NCI-H2171 (cell line): ENCODE measurements around the gene CCDC28A.
"Not testable (repeated sequence)": the region's sequence is repeated elsewhere in the genome, so short reads cannot be mapped to it uniquely, and the experiment has no call there.

ENCODE experiments used
- DNase-seq: peaks from one replicate; lab custom pipeline; 2025; lab: John Stamatoyannopoulos, UW

The CCDC28A gene

DNA sequence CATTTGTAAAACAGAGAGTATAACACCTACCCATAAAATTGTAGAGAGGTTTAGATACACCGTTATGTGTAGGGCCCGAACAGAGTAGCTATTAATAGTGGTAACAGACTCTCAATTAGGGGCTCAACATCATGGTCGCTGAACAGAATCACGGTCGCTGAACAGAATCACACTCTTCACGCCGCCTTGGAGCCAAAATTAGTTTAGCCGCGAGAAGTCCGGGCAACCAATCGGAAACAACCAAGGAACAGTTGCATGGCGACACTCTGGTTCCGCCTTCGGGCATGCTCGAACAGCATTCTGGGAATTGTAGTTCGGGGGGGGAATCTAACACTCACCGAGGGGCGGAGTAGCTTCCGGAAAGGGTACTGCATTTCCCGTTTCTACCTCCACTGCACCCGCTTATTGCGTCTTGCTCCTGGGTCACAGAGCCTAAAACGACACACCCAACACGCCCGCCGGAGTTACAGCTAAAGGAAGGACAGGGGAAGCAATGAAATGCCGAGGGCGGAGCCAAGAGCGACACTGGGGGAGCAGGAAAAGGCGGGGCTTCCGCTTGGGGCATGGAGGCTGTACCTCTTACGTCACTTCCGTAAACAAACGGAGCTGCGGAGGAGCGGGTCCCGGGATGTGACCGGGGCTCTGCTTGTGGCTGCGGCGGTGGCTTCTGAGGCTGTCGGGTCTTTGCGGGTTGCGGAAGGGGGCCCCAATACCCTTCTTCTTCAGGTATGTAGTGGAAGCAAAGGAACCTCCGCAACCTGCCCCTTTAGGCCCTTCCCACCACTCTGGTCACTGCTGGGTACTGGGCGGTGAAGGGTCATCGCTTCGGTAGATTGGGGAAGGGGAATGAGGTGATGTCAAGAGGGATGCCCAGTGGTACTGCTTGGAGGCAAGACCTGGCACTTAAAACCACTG is at the start of gene CCDC28A:
Gene CCDC28A (plus strand): TSS at position 593 of the 915 bp plus-strand sequence. CDS start 2,352 bp downstream, outside the sequence.
- DNase-seq = peak; percentile 97

DNA sequence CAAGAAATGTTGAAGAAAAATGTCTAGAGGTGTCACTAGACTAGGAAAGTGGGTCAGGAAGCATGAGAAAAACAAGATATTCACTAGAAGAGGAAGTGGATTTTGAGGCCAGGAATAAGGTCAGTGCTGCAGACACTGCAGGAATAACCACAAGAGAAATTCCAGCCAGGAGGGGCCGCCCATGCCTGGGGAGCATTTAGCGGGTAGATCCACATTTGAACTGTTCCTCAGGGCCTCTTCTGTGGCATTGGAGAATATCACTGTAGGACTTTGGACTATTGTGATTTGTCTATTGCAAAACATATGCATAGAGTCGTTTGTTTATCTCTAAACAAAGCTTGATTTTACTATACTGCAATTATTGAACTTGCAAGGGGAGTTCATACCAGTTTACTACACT is 49.6 kb upstream of the CCDC28A start:
- no peak for DNase-seq

DNA sequence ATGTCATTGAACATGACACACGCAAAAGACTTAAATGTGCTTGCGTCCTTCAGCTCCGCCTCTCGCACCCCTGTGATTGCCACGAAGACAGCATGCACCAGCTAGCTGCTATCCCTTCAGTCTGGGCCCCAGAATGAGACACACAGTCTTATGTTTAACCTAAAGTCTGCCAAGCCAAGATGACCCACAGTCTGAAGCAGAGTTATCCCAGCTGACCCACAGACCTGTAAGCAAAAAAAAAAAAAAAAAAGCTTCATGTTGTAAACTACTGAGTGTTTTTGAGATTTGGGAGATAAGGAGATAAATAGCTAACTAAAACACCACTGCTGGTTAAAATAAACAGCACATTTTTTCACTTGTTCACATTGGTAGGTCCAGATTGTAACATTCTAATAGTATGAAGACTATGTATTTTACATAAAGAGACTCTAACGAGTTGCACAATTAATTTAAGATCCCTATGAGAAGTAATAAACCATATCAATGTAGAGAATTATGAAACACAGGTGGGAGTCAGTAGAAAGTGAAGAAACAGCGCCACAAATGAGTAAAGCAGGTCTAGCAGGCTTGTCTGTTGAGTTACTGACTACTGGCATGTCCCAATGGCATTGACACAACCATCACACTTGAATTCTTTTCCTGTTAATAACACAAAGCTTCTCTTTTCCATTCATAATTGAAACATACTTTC is 47.4 kb upstream of the CCDC28A start:
- no peak for DNase-seq

DNA sequence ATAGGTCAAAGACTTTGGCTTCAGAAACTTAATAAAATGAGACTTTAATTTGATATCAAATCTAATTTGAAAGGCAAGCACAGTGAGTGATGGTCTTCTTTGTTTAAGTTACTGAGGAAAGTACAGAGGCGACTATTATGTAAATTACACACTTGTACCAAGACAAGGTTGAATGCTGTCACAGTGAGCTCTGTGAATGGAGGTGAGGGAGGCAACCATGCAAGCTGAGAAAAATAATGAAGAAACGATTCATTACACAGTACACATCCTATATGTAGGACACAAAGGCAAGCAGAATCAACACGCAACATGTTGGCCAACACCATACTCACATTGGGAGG is 46.8 kb upstream of the CCDC28A start:
- no peak for DNase-seq

DNA sequence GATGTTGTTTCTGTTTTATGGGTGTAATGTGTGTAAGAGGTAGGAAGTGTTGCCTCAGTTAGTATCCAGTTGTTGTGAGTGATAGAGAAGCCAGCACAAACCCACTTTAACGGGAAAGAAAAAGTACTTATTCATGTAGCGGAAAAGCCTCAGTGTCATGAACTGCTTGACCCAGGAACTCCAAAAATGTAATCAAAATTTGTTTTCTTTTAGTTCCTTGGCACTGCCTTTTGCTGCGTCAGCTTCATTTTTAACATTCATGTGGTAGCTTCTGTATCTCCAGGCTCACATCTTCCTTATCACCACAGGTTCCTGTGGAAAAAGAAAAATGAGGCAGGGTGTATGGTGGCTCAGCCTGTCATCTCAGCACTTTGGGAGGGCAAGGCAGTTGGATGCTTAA is 46.4 kb upstream of the CCDC28A start:
- no peak for DNase-seq

DNA sequence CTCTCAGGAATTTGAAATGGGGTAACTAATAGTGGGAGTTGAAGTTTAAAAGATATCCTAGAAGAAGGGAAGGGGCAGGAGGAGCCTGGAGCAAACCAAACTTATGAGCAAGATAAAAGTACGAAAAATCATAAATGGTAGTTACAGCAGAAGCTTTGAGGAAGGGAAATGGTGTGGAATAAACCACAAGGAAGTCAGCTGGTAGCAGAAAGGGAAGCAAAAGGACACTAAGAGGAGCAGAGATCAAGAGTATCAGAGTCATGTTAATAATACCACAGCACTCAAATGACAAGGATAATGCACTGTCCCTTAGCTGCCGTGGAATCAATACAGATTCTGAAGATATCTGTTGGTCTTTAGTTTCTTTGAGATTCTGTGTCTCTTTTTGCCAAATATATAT is 44.9 kb upstream of the CCDC28A start:
- DNase-seq = no peak

DNA sequence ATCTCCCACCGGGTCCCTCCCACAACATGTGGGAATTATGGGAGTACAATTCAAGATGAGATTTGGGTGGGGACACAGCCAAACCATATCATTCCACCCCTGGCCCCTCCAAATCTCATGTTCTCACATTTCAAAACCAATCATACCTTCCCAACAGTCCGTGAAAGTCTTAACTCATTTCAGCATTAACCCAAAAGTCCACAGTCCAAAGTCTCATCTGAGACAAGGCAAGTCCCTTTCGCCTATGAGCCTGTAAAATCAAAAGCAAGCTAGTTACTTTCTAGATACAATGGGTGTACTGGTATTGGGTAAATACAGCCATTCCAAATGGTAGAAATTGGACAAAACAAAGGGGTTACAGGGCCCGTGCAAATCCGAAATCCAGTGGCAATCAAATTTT is 43.5 kb upstream of the CCDC28A start:
- DNase-seq = not testable (repeated sequence)

DNA sequence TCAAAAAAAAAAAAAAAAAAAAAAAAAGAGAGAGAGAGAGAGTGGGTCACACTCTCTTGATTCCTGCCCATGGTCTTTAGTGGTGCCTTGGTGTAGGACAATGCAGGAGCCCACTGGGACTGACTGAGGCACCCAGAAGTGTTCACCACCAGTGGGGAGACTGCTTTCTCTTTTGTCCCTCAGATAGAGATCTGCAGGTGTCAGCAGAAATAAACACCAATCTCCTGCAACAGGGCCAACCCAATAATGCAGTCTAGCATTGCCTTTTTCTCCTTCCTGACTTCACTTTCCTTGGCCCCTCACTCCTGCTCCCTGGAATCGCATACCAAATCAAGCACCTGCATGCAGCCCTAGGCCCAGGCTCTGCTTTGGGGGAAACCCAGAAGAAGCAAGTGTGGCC is 39.0 kb upstream of the CCDC28A start:
- no peak for DNase-seq

DNA sequence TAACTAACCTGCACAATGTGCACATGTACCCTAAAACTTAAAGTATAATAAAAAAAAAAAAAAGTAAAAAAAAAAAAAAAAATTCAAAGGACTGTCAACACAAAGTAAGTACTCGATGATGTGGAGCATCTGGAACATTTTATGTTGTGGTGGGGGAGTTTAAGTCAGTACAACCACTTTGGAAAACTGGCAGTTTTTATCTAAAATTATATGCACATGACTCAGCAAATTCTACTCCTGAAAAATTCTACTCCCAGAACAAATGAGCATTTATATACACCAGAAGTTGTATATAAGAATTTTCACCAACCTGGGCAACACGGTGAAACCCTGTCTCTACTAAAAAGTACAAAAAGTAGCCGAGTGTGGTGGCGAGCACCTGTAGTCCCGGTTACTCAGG is 36.9 kb upstream of the CCDC28A start:
- no peak for DNase-seq

DNA sequence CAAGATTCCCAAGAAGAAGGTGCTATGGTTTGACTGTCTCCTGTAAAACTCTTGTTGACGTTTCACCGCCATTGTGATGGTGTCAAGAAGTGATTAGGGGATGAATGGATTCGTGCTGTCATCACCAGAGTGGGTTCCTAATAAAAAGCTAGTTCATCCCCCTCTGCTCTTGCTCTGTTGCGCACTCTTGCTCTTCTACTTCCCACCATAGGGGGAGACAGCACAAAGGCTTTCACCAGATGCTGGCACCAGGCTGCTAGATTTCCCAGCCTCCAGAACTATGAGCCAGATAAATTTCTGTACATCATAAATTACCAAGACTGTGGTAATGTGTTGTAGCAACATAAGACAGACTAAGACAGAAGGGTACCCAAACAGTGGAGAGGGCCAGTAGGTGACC is 21.6 kb upstream of the CCDC28A start:
- no peak for DNase-seq

DNA sequence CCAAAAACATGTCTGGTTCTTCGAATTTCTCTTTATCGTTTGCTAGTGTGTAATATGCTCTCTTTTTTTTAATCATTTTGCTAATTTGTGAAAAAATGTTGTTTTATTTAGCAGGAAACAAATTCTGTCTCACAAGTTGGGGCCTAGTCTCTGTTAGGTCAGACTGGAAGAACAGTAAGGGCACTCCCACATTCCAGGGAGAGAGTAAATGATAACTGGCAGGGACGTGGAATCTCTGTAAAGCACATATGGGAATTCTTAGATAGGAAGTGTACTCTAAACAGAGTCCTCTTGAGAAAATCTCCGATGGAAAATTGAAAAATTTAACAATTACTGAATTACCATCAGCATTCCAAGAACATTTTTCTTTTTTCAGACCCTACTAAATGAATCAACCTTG is 16.4 kb upstream of the CCDC28A start:
- DNase-seq = no peak

DNA sequence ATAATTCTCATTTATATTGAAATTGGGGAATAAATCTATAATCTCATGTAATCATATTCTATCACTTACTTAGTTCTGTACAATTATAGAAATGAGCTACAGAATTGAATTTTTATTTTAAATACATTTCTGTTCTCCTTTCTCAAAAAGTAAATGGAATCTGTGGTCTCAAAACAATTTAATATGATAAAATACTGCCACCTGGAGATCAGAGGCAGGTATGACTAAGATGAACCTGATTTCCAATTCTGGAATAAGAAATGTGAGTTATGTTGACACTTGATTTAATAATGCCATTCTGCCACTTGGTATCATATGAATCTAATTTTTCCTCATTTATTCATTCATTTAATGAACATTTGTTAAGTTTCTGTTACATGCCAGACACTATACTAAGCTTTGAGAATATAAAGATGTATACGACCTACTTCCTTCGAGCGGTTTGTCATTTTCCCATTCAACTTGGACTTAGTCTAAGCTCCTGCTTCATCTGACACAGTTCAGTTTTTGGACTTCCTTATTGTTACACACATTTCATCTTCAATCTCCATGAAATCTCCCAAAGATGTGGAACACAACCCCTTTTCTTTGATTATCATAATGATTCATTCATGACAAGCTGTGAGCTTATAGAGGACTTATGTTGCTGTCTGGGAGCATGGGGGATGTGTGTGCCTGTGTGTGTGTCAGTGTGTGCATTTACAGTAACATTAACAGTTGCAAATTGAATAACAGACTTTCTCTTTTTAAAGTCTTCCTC is 7.5 kb upstream of the CCDC28A start:
- DNase-seq = peak; percentile 23

DNA sequence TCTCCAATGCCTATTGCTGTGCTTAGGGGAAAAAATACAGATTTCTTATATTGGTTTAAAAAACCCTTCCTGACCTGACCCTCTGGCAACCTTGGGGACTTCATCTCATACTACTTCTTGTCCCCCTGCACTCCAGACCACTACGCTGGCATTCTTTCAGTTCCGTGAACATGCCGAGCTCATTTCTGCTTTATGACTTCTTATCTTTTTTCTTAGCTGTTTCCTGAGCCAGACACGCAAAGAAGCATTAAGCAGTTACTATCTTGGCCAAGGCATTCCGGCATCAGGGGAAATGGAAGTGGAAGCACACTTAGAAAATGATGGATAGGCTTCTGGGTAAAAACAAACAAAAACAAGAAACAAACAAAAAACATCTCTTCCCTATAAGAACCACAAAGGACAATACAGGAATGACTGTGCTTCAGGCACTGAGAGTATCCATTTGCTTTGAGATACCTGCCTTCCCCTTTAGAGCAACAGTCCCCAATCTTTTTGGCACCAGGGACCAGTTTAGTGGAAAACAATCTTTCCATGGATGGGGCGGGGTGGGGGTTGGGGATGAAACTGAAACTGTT is 4.4 kb upstream of the CCDC28A start:
- no peak for DNase-seq

DNA sequence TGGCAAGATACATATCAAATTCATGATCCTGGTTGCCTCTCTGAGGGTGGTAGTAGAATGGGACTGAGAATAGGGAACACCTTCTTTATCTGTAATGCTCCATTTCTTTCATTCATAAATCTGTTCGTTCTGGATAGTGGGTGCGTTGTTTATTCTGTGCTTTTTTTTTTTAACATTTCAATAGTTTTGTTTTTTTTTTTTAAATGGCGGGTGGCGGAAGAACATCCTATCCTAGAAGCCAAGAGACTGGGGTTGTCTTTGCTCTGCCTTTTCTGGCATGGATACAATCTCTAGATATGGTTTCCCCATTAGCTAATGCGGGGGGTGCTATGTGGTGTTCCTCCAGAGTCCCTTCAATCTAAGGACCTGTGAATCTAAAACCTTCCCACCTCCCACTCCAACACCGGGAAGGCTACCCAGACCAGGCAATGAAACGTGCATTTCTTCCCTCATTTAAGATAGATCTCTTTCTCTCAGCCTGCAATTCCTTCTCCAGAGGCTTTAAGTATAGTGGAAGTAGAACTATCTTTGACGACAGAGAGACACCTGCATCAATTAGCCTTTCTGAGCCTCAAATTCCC is 883 bp upstream of the CCDC28A start:
- peak; percentile 61 for DNase-seq

DNA sequence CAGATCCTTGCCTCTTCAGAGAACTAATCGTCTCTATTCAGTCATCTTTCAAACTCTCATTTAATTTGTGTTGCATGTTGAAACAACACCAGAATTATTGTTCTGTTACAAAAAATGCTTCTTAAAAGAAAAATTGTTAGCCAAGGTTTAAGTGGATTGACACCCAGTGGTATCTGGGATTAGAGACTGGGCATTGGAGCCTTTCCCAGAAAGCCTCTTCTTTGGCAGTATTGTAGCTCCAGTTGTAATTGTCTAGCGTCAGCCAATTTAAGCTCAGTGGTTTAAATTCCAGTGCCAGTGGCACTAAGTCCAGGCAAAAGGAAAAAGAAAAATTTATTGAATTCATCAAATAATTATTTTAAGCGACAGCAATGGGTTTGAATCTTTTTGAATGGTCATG is 801 bp downstream of the CCDC28A start:
- DNase-seq = no peak

DNA sequence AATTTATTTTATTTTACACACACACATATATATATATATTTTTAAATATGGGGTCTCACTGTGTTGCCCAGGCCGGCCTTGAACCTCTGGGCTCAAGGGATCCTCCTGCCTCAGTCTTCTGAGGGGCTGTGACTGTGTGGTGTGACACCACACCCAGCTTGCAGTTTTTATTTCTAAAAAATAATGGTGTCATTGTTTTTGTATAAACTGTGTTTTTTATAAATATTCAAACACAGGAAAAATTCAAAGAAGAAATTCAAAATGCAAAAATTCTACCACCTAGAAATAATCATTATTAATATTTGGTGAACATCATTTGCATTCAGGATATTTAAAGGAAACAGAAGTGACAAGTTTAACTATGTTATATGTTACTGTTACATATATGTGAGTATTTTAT is 3.1 kb downstream of the CCDC28A start:
- DNase-seq = no peak

DNA sequence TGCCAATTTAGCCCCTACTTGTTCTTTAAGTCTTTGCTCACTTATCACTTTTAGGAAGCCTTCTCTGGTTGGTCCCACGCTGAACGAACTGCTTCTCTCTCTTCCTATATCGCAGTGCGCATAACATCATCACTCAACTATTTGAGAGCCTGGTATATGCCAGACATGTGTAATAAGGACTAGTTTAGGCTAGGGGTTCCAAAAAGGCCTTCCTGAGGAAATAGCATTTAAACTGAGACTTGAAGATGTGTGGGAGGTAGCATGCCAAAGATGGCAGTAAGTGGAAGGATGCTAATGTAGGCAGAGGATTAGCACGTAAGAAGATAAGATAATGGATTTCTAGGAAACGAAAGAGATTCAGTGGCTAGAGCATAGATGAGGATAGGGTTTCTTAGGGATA is 4.8 kb downstream of the CCDC28A start:
- DNase-seq = no peak

DNA sequence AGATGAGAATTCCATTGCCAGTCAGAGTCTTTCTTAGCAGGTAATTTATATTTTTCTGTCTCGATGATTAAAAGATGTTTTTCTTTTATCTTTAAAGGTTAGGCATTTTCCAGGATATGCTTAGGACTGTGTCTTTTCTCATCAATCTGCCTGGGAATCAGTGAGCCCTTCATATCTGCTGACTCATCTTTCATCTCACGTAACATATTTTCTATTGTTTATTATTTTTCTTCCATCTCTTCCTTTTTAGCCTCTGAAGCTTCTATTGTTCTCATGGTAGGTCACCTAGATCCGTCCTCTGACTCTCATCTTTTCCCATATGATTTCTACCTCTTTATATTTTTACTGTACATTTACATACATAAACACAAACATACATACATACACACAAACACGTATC is 8.7 kb downstream of the CCDC28A start:
- no peak for DNase-seq

DNA sequence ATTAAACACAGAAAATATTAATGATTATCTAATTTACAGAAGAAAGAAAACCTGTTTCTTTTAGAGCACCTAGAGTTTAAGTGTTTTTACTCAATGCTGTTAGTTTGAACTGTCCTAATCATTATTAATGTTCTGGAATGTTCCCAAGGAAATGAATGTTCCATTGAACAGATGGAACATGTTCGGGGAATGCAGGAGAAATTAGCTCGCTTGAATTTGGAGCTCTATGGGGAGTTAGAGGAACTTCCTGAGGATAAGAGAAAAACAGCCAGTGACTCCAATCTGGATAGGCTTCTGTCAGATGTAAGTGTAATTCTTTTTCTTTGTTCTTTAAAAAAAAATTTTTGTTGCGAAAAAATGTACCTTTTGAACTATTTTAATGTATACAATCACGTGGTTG is 11.5 kb downstream of the CCDC28A start:
- DNase-seq = no peak

DNA sequence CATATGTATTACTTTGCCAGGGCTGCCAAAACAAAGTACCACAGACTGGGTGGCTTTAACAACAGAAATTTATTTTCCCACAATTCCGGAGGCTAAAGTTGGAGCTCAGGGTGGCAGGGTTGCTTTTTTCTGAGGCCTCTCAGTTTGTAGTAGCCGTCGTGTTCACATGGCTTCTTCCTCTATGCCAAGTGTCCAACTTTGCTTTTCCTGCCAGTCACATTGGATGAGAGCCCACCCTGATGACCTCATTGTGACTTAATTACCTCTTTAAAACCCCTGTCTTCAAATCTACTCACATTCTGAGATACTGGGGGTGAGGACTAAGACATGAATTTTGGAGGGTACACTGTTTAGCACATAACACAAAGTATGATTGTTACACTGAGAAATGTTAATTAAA is 12.4 kb downstream of the CCDC28A start:
- DNase-seq = no peak

DNA sequence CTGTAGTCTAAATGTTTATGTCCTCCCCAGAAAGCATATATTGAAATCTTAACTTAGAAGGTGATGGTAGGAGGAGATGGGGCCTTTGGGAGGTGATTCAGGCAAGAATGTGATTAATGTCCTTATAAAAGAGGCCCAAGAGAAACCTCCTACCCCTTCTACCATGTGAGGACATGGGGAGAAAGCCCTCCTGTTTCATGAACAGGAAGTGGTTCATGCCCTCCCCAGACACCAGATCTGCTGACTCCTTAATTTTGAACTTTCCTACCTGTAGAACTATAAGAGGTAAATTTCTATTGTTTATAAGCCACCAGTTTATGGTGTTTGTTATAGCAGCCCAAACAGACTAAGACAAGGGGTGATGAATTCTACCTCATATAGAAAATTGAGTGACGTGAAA is 13.6 kb downstream of the CCDC28A start:
- DNase-seq = no peak
